Osteocyte (in vitro differentiated cells): ENCODE data around the gene MRFAP1. TPM values are rescaled to one million over a fixed set of nuclear protein-coding genes. Genes with fewer than 3 reads are reported as not detected.

Experiments used
- DNase-seq: peaks from one replicate; pipeline ENCODE4 v3.0.0; 2021; ENCODE audit warnings: mixed read lengths; ENCODE audit not compliant: unreplicated experiment; ENCODE audit errors: extremely low spot score
- H3K27ac Mint-ChIP-seq: one replicate; pipeline ENCODE4 v1.8.0; 2021; ENCODE audit warnings: mild to moderate bottlenecking, mixed read lengths; ENCODE audit not compliant: unreplicated experiment
- H3K27me3 Mint-ChIP-seq: one replicate; pipeline ENCODE4 v1.8.0; 2021; ENCODE audit warnings: mixed read lengths; ENCODE audit not compliant: unreplicated experiment
- H3K36me3 Mint-ChIP-seq: one replicate; pipeline ENCODE4 v1.8.0; 2021; ENCODE audit warnings: mixed read lengths; ENCODE audit not compliant: unreplicated experiment
- H3K4me1 Mint-ChIP-seq: one replicate; pipeline ENCODE4 v1.8.0; 2021; ENCODE audit warnings: mixed read lengths; ENCODE audit not compliant: unreplicated experiment
- H3K4me3 Mint-ChIP-seq: one replicate; pipeline ENCODE4 v1.8.0; 2021; ENCODE audit warnings: mild to moderate bottlenecking, moderate library complexity, mixed read lengths; ENCODE audit not compliant: unreplicated experiment
- H3K9me3 Mint-ChIP-seq: one replicate; pipeline ENCODE4 v1.8.0; 2021; ENCODE audit warnings: mixed read lengths; ENCODE audit not compliant: unreplicated experiment
- total RNA-seq: library from RNA; stranded (reverse); gene quantifications from 2 replicates; pipeline ENCODE4 v1.2.1, GENCODE V29; 2021
- TF ChIP-seq, protein P1 (sequence below): fragments of 200-600 bp; sonication (generic); IDR thresholded peaks from 2 replicates; pipeline ENCODE4 v1.5.0; 2021; ENCODE audit warnings: antibody characterized with exemption, mild to moderate bottlenecking, moderate library complexity

MRFAP1 gene
- total RNA-seq, 1 donor from 2014 or later, result 310 TPM

DNA sequence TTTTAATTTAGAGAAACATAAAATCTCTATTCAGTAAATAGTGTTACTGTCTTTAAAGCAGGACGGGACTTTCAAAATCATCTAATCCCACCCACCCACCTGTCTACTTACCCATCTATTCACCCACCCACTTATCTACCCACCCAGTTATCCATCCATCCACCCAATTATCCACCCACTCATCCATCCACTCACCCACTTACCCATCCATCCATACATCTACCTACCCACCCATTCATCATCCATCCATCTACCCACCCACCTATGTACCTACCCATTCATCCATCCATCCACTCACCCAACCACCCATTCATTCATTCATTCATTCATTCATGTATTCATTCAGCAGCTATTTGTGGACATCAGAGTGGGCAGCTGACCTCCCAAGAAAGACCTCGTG, 34.9 kb upstream of the MRFAP1 start:
- no peak overlapping the region for H3K27ac Mint-ChIP-seq
- no peaks in the 10 kb centered on the region for H3K27me3 Mint-ChIP-seq
- peaks cover 28% of the 10 kb centered on the region for H3K36me3 Mint-ChIP-seq
- H3K4me1 Mint-ChIP-seq, result no peaks in the 10 kb centered on the region
- no peak overlapping the region for H3K4me3 Mint-ChIP-seq
- no peak for DNase-seq
- H3K9me3 Mint-ChIP-seq, result peaks cover 5% of the 10 kb centered on the region
- TF ChIP-seq, protein P1, sequence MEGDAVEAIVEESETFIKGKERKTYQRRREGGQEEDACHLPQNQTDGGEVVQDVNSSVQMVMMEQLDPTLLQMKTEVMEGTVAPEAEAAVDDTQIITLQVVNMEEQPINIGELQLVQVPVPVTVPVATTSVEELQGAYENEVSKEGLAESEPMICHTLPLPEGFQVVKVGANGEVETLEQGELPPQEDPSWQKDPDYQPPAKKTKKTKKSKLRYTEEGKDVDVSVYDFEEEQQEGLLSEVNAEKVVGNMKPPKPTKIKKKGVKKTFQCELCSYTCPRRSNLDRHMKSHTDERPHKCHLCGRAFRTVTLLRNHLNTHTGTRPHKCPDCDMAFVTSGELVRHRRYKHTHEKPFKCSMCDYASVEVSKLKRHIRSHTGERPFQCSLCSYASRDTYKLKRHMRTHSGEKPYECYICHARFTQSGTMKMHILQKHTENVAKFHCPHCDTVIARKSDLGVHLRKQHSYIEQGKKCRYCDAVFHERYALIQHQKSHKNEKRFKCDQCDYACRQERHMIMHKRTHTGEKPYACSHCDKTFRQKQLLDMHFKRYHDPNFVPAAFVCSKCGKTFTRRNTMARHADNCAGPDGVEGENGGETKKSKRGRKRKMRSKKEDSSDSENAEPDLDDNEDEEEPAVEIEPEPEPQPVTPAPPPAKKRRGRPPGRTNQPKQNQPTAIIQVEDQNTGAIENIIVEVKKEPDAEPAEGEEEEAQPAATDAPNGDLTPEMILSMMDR, result no peak

DNA sequence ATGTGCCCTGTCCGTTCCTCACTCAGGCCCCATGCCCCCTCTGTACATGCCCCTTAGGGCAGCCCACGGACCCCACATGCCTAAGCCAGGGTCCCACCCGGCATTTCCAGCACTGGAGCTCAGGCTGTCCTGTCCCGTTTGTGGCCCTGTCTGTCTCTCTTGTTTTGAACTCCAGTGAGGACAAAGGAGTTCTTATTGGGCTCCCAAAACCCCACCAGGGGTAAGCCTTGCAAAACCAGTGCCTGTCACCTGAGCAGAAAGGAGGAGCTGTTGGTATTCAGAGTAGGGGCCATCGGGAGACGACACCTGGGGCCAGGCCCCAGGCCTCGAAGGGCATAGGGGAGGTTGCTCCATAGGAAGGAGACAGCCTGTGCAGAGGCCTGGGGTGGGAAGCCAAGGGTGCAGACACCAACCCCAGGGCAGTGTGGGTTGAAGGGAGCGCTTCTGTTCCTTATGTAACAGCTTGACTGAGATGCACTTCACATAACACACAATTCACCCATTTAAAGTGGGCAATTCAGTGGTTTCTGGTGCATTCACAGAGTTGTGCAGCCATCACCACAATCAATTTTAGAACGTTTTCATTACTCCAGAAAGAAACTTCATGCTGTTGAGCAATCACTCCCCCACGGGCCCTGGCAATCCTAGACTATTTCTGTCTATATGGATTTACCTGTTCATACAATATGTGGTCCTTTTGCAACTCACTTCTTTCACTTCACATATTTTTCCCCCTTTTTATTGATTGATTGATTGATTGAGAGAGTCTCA, 33.8 kb upstream of the MRFAP1 start:
- no peaks in the 10 kb centered on the region for H3K27me3 Mint-ChIP-seq
- H3K4me1 Mint-ChIP-seq, result no peaks in the 10 kb centered on the region
- H3K9me3 Mint-ChIP-seq, result peaks cover 5% of the 10 kb centered on the region
- TF ChIP-seq, protein P1, result no peak
- no peak overlapping the region for H3K4me3 Mint-ChIP-seq
- H3K36me3 Mint-ChIP-seq, result peaks cover 28% of the 10 kb centered on the region
- H3K27ac Mint-ChIP-seq, result no peak overlapping the region
- DNase-seq, result no peak

DNA sequence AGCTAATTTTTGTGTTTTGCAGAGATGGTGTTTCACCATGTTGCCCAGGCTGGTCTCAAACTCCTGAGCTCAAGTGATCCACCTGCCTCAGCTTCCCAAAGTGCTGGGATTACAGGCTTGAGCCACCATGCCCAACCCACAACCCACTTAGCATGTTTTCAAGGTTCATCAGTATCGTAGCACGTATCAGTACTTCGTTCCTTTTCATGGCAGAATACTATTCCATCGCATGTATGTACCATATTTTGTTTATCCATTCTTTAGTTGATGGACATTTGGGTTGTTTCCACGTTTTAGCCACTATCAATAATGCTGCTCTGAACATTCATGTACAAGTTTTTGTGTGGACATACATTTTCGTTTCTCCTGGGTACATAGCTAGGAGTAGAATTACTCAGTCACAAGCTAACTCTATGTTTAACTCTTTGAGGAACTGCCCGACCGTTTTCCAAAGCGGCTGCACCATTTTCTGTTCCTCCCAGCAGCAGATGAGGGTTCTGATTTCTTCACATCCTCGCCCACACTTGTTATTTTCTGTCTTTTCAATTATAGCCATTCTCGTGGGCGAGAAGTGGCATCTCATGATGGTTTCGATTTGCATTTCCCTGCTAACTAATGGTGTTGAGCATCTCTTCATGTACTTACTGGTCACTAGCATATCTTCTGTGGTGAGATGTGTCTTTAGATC, 33.0 kb upstream of the MRFAP1 start:
- no peaks in the 10 kb centered on the region for H3K27me3 Mint-ChIP-seq
- DNase-seq, result no peak
- no peak overlapping the region for H3K4me3 Mint-ChIP-seq
- no peak overlapping the region for H3K27ac Mint-ChIP-seq
- H3K36me3 Mint-ChIP-seq, result peaks cover 26% of the 10 kb centered on the region
- peaks cover 5% of the 10 kb centered on the region for H3K9me3 Mint-ChIP-seq
- TF ChIP-seq, protein P1, result no peak
- H3K4me1 Mint-ChIP-seq, result no peaks in the 10 kb centered on the region

DNA sequence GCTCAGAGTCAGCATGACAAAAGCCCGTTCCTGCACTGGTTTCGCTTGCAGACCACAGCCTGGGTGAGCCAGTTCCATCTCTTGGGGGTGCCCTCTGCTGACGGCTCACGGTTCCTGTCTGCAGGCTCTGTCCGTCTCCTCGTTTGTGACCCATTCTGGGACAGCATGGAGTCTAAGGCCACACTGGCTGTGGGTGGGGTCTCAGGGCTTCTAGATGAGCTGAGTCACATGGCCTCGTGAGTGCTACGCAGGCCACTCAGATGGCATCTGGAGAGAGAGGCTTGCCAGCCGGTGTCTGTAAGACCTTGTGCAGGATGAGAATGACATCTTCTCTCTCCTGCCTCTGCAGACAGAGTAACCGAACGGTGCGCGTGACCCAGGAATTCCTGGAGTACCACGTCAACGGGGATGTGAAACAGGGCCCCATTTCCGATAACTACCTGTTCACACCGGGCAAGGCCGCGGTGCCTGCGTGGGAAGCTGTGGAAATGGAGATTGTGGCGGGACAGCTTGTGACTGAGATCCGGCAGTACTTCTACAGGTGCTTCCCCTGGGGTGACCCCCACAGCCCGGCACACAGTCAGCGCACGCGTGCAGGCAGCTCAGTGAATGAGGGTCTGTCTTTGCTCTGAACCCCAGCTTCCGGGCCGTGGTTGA, 31.6 kb upstream of the MRFAP1 start:
- Mint-ChIP-seq H3K36me3 (peaks cover 24% of the 10 kb centered on the region), H3K4me1 (no peaks in the 10 kb centered on the region), H3K4me3 (no peak overlapping the region), H3K9me3 (peaks cover 5% of the 10 kb centered on the region), H3K27ac (no peak overlapping the region), H3K27me3 (no peaks in the 10 kb centered on the region)
- no peak for DNase-seq
- TF ChIP-seq, protein P1, result no peak
